Esophagus (tissue), 2 donors: ENCODE measurements around the gene APOC1. TPM values are rescaled to one million over a fixed set of nuclear protein-coding genes. Genes with fewer than 3 reads are reported as not detected.
"Not testable (repeated sequence)": the region's sequence is repeated elsewhere in the genome, so short reads cannot be mapped to it uniquely, and the experiment has no call there.

Experiments used
- H3K27ac ChIP-seq, 2 donors: one replicate each; pipeline ENCODE4 v1.5.1; 2013; ENCODE audit warnings: low read depth in 2 of 2, mild to moderate bottlenecking in 2 of 2, inconsistent platforms in 1 of 2, low read length in 1 of 2, moderate library complexity in 1 of 2
- H3K27me3 ChIP-seq, 2 donors: one replicate each; pipeline ENCODE4 v1.6.1; 2013; ENCODE audit warnings: low read length in 2 of 2, control low read depth in 1 of 2, mild to moderate bottlenecking in 1 of 2; ENCODE audit not compliant: insufficient read depth in 2 of 2, control insufficient read depth in 1 of 2
- H3K36me3 ChIP-seq, 2 donors: one replicate each; pipeline ENCODE4 v1.6.1; 2013; ENCODE audit warnings: low read length in 1 of 2; ENCODE audit not compliant: control insufficient read depth in 2 of 2, insufficient read depth in 2 of 2
- H3K4me1 ChIP-seq, 2 donors: one replicate each; pipeline ENCODE4 v1.6.1; 2013; ENCODE audit warnings: low read length in 1 of 2; ENCODE audit not compliant: control insufficient read depth in 2 of 2, insufficient read depth in 2 of 2
- H3K4me3 ChIP-seq, 2 donors: one replicate each; pipeline ENCODE4 v1.5.1; 2013; ENCODE audit warnings: low read length in 2 of 2, mild to moderate bottlenecking in 2 of 2, low read depth in 1 of 2, moderate library complexity in 1 of 2
- H3K9me3 ChIP-seq, 2 donors: one replicate each; pipeline ENCODE4 v1.6.1; 2013; ENCODE audit warnings: mild to moderate bottlenecking in 2 of 2, low read depth in 1 of 2, low read length in 1 of 2, moderate library complexity in 1 of 2; ENCODE audit not compliant: control insufficient read depth in 2 of 2, insufficient read depth in 1 of 2
- WGBS, 2 donors: extraction: QIAGEN DNeasy Blood & Tissue Kit; methylation state at CpG; one replicate each; pipeline ENCODE4 v1.1.7; 2013; 5-methylcytosine and 5-hydroxymethylcytosine counted together
- polyA plus RNA-seq, 2 donors: library from polyadenylated mRNA; stranded (reverse); fragments of 200-250 nt; gene quantifications; one replicate each; pipeline ENCODE4 v1.2.3, GENCODE V29; 2013
- donor health status: healthy with polysubstance abuse.
- donor health status: Bipolar disorder and iron deficiency.

The APOC1 gene
- polyA plus RNA-seq, 2 donors: 2.0 to 2.2 TPM

DNA sequence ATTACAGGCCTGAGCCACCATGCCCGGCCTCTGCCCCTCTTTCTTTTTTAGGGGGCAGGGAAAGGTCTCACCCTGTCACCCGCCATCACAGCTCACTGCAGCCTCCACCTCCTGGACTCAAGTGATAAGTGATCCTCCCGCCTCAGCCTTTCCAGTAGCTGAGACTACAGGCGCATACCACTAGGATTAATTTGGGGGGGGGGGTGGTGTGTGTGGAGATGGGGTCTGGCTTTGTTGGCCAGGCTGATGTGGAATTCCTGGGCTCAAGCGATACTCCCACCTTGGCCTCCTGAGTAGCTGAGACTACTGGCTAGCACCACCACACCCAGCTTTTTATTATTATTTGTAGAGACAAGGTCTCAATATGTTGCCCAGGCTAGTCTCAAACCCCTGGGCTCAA, 4.6 kb upstream of the APOC1 start:
- WGBS, 2 donors: 91% methylated on average over 5 of the region's 5 CpGs
- no peaks in the 10 kb centered on the region for H3K36me3 ChIP-seq
- peaks cover 0 to 16% of the 10 kb centered on the region in 2 donors for H3K4me1 ChIP-seq
- peaks cover 0 to under 1% of the 10 kb centered on the region in 2 donors for H3K27me3 ChIP-seq
- no peak overlapping the region for H3K27ac ChIP-seq
- no peak overlapping the region for H3K4me3 ChIP-seq
- H3K9me3 ChIP-seq: no peaks in the 10 kb centered on the region

DNA sequence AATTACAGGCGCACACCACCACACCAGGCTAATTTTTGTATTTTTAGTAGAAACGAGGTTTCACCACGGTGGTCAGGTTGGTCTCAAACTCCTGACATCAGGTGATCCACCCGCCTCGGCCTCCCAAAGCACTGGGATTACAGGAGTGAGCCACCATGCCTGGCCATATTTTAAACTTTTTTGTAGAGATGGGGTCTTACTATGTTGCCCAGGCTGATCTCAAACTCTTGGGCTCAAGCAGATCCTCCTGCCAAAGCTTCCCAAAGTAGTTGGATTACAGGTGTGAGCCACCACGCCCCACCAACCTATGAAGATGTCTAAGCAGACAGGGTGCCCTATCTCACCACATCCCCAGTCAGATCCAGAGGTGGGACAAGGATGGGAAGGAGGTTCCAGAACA, 2.5 kb upstream of the APOC1 start:
- H3K36me3 ChIP-seq, H3K4me1 ChIP-seq, H3K9me3 ChIP-seq, H3K4me3 ChIP-seq, H3K27ac ChIP-seq, H3K27me3 ChIP-seq: not testable (repeated sequence)
- 92 to 93% methylated on average over 6 of the region's 6 CpGs for WGBS, 2 donors

DNA sequence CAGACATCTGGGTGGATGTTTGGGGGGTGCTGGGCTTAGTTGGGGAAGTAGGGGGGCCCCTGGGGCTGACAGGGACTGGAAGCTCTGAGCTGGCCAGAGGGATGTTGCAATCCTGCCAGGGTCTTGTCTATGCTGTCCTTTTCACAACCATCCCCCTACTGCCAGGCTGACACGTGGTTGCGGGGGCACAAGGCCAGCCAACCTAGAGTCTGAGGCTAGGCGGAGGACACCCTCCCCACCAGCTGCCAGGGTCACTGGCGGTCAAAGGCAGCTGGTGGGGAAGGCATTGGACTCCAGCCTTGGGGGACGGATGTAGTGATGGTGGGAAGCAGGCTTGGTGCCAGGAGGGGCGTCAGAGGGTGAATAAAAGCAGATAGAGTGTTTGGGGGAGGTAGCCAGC, 1.6 kb upstream of the APOC1 start:
- 50 to 52% methylated on average over 6 of the region's 6 CpGs for WGBS, 2 donors

DNA sequence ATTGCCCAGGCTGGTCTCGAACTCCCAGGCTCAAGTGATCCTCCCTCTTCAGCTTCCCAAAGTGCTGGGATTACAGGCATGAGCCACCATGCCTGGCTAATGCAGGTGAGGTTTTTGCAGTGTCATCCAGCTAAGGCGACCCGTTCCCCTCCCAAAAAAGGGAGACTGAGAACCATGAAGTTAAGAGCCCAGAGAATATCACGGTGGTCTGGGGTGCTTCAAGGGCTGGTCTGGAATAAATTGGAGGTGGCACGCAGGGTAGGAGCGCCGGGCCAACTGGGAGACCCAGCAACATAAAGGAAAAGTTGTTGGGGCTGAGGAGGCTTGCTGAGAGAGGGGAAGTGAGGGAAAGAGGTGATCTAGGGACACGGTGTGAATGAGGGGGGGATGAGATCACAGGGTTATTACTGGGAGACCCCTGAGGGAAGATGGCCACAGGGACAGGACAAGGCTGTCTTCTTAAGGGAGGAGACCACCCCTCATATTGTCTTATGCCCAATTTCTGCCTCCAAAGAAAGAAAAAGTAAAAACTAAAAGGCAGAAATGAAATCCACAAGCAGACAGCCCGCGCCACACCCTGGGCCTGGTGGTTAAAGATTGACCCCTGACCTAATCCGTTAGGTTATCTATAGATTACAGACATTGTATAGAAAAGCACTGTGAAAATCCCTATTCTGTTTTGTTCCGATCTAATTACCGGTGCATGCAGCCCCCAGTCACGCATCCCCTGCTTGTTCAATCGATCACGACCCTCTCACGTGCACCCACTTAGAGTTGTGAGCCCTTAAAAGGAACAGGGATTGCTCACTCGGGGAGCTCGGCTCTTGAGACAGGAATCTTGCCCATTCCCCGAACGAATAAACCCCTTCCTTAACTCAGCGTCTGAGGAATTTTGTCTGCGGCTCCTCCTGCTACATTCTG, 636 bp upstream of the APOC1 start:
- H3K27me3 ChIP-seq, H3K4me1 ChIP-seq, H3K36me3 ChIP-seq, H3K27ac ChIP-seq, H3K4me3 ChIP-seq, H3K9me3 ChIP-seq: not testable (repeated sequence)
- WGBS, 2 donors: 59 to 63% methylated on average over 22 to 23 of the region's 23 CpGs

More for the DNA sequence above, 1.6 kb upstream of the APOC1 start:
- H3K27me3 ChIP-seq: no peaks in the 10 kb centered on the region
- no peak overlapping the region for H3K27ac ChIP-seq
- H3K4me1 ChIP-seq: peaks cover 0 to 5% of the 10 kb centered on the region in 2 donors
- no peak overlapping the region for H3K4me3 ChIP-seq
- no peaks in the 10 kb centered on the region for H3K9me3 ChIP-seq
- H3K36me3 ChIP-seq: no peaks in the 10 kb centered on the region

DNA sequence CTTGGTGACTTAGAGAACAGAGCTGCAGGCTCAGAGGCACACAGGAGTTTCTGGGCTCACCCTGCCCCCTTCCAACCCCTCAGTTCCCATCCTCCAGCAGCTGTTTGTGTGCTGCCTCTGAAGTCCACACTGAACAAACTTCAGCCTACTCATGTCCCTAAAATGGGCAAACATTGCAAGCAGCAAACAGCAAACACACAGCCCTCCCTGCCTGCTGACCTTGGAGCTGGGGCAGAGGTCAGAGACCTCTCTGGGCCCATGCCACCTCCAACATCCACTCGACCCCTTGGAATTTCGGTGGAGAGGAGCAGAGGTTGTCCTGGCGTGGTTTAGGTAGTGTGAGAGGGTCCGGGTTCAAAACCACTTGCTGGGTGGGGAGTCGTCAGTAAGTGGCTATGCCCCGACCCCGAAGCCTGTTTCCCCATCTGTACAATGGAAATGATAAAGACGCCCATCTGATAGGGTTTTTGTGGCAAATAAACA, 9.9 kb downstream of the APOC1 start:
- WGBS, 2 donors: 71 to 77% methylated on average over 8 of the region's 8 CpGs
- H3K4me3 ChIP-seq: no peak overlapping the region
- H3K4me1 ChIP-seq: peaks cover 0 to 3% of the 10 kb centered on the region in 2 donors
- H3K36me3 ChIP-seq: no peaks in the 10 kb centered on the region
- H3K27ac ChIP-seq: peak overlapping the region in 1 of 2 donors; percentile 9
- no peaks in the 10 kb centered on the region for H3K27me3 ChIP-seq
- H3K9me3 ChIP-seq: no peaks in the 10 kb centered on the region

DNA sequence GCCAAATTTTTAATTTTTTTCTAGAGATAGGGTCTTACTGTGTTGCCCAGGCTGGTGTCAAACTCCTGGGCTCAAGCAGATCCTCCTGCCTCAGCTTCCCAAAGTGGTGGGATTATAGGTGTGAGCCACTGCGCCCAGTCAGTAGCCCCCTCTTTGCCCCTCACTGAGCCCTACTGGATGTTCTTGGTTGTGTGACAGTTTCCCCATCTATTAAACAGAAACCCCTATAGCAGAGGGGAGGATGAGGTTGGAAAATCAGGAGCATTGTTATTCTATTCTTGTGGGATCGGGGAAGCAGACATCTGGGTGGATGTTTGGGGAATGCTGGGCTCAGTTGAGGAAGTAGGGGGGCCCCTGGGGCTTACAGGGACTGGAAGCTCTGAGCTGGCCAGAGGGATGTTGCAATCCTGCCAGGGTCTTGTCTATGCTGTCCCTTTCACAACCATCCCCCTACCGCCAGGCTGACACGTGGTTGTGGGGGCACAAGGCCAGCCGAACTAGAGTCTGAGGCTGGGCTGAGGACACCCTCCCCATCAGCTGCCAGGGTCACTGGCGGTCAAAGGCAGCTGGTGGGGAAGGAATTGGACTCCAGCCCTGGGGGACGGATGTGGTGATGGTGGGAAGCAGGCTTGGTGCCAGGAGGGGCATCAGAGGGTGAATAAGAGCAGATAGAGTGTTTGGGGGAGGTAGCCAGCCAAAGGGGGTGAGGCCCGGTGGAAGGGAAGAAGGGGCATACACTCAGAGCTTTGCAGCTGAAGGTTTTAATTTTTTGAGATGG, 10.9 kb downstream of the APOC1 start:
- no peak overlapping the region for H3K4me3 ChIP-seq
- 48 to 60% methylated on average over 8 of the region's 8 CpGs for WGBS, 2 donors
- no peak overlapping the region for H3K27ac ChIP-seq
- H3K9me3 ChIP-seq: no peaks in the 10 kb centered on the region
- peaks cover 0 to 3% of the 10 kb centered on the region in 2 donors for H3K4me1 ChIP-seq
- no peaks in the 10 kb centered on the region for H3K27me3 ChIP-seq
- H3K36me3 ChIP-seq: no peaks in the 10 kb centered on the region

DNA sequence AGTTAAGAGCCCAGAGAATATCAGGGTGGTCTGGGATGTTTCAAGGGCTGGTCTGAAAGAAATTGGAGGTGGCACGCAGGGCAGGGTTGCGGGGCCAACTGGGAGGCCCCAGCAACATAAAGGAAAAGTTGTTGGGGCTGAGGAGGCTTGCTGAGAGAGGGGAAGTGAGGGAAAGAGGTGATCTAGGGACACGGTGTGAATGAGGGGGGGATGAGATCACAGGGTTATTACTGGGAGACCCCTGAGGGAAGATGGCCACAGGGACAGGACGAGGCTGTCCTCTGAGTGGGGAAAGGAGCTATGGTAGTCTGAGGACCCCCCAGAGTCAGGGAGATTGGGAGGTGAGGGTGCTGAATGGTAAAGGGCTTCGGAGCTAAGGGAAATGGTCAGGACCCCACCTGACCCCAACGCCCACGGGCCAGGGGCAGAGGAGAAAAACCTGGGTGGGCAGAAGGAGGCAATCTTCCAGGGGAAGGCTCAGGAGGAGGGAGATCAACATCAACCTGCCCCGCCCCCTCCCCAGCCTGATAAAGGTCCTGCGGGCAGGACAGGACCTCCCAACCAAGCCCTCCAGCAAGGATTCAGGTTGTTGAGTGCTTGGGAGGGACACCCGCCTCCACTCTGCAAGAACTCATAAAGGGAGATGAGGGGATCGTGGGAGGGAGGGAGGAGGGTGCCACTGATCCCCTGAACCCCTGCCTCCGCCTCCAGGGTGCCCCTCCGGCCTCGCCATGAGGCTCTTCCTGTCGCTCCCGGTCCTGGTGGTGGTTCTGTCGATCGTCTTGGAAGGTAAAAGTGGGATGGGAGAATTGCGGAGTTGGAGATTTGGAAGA, 12.1 kb downstream of the APOC1 start:
- not testable (repeated sequence) for H3K27ac ChIP-seq, H3K9me3 ChIP-seq, H3K4me3 ChIP-seq, H3K4me1 ChIP-seq, H3K36me3 ChIP-seq, H3K27me3 ChIP-seq
- 41 to 52% methylated on average over 15 to 18 of the region's 19 CpGs for WGBS, 2 donors

DNA sequence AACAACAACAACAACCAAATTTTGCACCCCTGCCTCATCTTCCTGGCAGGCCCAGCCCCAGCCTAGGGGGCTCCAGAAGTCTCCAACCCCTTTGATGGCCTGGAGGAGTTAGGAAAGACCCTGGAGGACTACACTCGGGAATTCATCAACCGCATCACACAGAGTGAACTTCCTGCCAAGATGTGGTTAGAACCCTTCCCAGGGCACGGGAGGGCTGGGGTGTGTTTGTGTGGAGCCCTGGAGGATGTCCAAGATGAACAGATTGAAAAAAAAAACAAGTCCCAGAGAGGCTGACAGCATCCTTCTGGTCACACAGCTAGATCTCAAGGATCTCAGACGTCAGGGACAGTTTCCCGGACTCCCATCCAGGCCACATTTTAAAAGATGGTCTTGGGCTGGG, 13.3 kb downstream of the APOC1 start:
- 36 to 38% methylated on average over 5 of the region's 5 CpGs for WGBS, 2 donors
- H3K27ac ChIP-seq: no peak overlapping the region

DNA sequence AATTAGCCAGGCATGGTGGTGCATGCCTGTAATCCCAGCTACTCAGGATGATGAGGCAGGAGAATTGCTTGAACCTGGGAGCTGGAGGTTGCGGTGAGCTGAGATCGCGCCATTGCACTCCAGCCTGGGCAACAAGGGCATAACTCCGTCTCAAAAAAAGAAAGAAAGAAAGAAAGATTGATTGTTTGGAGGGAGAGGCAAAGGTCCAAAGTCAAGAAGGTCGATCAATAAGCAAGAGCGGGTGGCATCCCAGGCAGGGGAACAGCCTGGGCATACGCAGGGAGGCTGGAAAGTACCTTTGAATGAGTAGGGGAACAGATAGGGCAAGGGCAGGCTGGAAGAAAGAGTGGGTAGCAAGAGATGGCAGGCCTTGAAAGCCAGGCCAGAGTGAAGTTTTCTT, 15.7 kb downstream of the APOC1 start:
- Histone ChIP-seq H3K4me3 (no peak overlapping the region), H3K4me1 (no peaks in the 10 kb centered on the region), H3K27me3 (no peaks in the 10 kb centered on the region), H3K36me3 (no peaks in the 10 kb centered on the region), H3K27ac (no peak overlapping the region), H3K9me3 (no peaks in the 10 kb centered on the region)
- 71 to 84% methylated on average over 7 of the region's 7 CpGs for WGBS, 2 donors

More for the DNA sequence above, 13.3 kb downstream of the APOC1 start:
- H3K27me3 ChIP-seq: no peaks in the 10 kb centered on the region
- H3K4me3 ChIP-seq: no peak overlapping the region
- no peaks in the 10 kb centered on the region for H3K9me3 ChIP-seq
- peaks cover 0 to 3% of the 10 kb centered on the region in 2 donors for H3K4me1 ChIP-seq
- no peaks in the 10 kb centered on the region for H3K36me3 ChIP-seq
